ENCODE results near the gene FBXO17.
"Not testable (repeated sequence)": the region's sequence is repeated elsewhere in the genome, so short reads cannot be mapped to it uniquely, and the experiment has no call there.

FBXO17 gene

DNA sequence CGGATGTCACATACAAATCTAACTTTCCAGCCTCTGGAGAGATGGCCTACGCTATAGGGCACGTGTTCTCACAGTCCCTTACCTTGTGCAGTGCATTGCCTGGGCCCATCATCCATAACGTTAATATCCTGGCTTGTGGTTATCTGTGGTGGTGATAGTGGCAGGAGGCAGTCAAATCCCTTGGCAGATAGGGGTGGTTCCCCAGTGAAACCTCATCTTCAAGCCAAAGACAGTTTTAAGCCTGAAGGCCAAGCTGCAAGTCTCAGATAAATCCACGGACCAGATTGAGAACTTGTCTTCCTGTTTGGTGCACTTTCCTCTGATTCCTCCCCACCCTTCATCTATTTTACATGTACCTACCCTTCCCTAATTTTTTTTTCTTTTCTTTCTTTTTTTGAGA lies 4.3 kb upstream of the FBXO17 start:
- DNase-seq (ENCODE audit: low read depth), result no peak

DNA sequence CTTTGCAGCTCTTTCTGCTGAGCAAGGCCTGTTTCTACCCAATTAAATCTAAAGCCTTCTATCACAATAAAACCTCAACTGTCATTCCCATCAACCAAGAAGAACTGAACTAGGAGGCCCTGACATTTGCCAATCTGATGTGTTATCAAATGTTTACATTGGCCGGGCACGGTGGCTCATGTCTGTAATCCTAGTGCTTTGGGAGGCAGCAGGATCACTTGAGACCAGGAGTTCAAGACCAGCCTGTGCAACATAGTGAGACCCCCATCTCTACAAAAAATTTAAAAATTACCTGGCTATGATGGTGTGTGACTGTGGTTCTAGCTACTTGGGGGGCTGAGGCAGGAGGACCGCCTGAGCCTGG lies 2.8 kb upstream of the FBXO17 start:
- DNase-seq (ENCODE audit: low read depth), result no peak

DNA sequence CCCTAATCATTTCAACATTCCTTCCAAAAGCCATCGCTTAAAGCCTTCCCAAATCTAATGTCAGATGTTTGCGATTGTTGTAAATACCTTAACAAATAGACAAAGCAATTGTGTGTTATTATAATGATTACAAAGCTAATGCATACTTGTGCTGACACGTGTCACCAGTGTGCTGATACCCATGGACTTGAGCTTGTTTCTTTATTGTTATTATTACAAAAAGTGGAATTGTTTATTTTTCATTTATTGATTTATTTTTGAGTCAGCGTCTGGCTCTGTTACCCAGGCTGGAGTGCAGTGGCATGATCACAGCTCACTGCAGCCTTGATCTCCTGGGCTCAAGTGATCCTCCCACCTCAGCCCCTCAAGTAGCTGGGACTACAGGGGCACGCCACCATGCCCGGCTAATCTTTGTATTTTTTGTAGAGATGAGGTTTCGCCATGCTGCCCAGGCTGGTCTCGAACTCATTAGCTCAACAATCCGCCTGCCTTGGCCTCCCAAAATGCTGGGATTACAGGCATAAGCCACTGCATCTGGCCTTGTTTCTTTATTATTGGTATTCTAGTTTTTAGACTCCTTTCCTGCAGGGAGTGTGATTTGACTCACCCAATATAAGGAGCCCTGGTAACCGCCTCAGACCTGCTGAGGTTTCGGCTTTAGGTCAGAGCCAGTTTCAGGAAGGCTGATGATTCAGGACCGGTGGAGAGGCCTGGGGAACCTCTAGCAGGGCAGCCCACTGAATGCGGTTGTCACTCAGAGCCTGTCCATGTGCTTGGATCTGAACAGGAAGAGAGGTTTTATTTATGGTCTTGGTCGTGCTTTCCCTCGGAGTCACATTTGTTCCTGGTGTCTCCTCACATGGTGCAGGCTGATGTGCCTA lies 2.1 kb upstream of the FBXO17 start:
- no peak for DNase-seq (ENCODE audit: low read depth)

- no peak for DNase-seq (ENCODE audit: low read depth)
Measured at GRCh38 chr19:38975861-38976271, 324 bp upstream of the FBXO17 start.

- no peak for DNase-seq (ENCODE audit: low read depth)
Measured at GRCh38 chr19:38974624-38975213, 823 bp downstream of the FBXO17 start.

DNA sequence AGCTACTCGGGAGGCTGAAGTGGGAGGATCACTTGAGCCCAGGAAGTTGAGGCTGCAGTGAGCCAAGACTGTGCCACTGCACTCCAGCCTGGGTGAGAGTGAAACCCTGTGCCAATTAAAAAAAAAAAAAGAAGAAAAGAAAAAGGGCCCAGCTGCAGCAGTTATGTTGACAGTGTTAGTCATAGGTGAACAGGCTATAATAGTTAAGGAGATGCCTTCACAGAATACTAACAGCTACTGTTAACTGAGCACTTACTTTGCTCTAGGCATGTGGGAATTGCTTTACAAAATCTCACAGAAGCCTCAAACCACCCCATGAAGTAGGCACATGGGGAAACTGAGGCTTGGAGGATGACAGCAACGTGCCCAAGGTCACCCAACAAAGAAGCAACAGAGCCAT lies 3.9 kb downstream of the FBXO17 start:
- no peak for DNase-seq (ENCODE audit: low read depth)

- no peak for DNase-seq (ENCODE audit: low read depth)
Measured at GRCh38 chr19:38970664-38971532, 4.6 kb downstream of the FBXO17 start.

- DNase-seq (ENCODE audit: low read depth), result not testable (repeated sequence)
Measured at GRCh38 chr19:38966149-38966548, 9.4 kb downstream of the FBXO17 start.

DNA sequence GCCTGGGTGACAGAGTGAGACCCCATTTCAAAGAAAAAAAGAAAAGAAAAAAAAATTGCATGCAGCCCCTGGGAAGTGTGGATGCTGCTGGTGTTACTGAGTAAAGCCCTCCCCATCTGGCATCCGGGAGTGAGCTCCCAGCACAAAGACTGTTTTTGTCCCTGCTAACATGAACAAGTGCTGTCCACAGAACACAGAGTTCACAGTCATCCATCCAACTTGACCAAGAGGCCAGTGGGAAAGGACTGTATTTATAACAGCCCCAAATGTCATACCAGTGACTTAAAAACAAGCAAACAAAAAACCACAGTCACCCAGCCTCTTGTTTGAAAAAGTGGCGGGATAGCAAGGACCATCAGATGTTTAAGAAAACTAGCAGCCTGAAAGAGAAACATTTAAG lies 10.8 kb downstream of the FBXO17 start:
- no peak for DNase-seq (ENCODE audit: low read depth)

DNA sequence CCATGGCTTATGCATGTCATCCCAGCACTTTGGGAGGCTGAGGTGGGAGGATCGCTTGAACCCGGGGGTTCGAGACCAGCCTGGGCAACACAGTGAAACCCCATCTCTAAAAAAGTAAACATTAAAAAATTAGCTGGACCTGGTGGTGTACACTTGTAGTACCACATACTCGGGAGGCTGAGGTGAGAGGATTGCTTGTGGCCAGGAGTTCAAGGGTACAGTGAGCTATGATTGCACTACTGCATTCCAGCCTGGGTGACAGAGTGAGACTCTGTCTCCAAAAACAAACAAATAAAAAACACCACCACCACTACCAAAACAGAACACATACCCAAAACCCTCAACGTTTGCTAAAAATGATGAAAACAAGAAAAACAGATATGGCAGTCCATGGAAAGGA lies 15.9 kb downstream of the FBXO17 start:
- DNase-seq (ENCODE audit: low read depth), result no peak

DNA sequence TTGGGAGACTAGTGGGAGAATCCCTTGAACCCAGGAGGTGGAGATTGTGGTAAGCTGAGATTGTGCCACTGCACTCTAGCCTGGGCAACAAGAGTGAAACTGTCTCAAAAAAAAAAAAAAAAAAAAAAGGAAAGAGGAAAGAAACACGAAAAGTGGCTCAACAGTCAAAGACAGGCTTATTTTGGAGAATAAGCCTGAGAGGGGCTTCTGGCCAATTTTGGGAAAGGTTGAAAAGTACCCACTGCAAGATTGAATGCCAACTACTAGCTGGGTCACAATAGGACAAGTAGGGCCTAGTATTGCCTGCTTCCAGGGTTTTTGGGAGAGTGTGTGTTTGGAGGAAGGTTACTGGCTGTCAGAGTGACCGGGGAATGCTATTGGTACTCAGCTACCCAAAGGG lies 17.2 kb downstream of the FBXO17 start:
- no peak for DNase-seq (ENCODE audit: low read depth)

- no peak for DNase-seq (ENCODE audit: low read depth)
Measured at GRCh38 chr19:38956264-38956663, 19.3 kb downstream of the FBXO17 start.

DNA sequence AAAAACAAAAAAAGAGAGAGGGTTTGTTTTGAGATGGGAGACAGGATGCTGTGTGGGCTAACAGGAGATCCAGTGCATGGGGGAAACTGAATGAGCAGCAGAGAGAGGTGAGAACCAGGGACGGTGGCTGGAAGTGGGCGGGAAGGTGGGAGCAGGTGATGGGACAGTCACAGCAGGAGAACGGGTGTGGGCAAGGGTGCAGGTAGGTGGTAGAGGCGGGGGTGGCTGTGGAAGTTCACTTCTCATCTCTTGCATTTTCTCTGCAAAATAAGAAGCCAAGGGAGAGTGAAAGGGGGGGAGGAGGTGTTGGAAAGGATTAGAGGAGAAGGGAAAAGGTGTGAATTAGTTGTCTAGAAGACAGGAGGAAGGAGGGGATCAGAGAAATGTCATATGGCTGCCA lies 21.9 kb downstream of the FBXO17 start:
- no peak for DNase-seq (ENCODE audit: low read depth)

GRCh38 chr19:38952395-38953165 lies 23.0 kb downstream of the FBXO17 start:
- DNase-seq (ENCODE audit: low read depth), result no peak

- DNase-seq (ENCODE audit: low read depth), result no peak
Measured at GRCh38 chr19:38951187-38951586, 24.4 kb downstream of the FBXO17 start.

GRCh38 chr19:38949580-38950367 lies 25.8 kb downstream of the FBXO17 start:
- DNase-seq (ENCODE audit: low read depth), result peak; percentile 35

DNA sequence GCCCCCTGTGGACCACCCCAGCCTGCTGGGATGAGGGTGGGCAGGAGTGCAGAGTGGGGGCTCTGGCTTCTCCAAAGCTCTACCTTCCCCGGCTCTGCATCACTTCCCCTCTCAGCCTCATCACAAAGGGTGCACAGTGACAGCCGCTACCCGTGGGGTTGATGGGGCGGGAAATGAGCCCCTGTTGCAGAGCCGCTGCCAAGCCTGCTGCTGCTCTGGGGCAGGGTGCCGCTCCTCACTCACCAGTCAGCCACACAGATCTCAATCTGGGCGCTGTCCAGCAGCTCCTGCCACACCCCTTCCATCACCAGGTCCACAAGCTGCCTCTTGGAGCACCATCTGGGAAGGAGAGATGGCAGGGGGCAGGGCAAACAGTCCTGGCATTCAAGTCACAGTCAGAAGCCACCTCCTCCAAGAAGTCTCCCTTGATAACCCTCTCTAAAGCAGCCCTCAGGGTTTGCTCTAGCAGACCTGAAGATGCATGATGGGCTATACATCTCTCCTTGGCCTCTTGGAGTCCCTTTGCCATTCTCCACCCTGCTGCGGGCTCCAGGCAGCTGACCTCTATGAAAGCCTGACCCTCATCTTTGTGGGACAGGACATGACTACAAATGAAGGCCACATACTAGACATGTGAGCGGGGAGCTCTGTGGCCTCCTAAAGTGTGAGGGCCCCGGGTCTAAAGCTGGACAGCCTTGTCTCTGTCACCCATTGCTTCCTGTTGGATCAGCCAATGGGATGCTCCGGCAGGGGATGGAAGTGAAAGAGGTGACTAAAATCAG lies 29.1 kb downstream of the FBXO17 start:
- no peak for DNase-seq (ENCODE audit: low read depth)

DNA sequence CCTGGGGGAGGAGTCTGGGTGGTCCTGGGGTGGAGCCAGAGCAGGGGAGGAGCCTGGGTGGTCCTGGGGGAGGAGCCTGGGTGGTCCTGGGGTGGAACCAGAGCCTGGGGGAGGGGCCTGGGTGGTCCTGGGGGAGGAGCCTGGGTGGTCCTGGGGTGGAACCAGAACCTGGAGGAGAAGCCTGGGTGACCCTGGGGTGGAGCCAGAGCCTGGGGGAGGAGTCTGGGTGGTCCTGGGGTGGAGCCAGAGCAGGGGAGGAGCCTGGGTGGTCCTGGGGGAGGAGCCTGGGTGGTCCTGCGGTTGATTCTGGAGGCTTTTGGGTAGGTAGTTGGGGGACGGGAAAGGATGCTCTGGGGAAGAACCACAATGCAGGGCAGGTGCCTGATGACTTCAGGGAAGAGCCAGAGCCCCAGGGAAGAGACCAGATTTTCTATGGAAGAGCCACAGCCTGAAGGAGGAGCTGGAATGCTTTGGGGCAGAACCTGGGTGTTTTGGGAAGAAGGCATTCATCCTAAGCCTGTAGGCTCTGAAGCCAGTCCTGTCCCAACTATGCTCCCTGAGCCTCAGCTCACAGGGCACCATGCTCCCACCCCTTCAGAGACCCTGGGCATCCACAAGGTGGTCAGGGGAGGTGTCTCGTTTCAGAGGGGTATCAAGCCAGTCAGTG lies 29.8 kb downstream of the FBXO17 start:
- DNase-seq (ENCODE audit: low read depth), result no peak

- no peak for DNase-seq (ENCODE audit: low read depth)
Measured at GRCh38 chr19:38944981-38945506, 30.5 kb downstream of the FBXO17 start.

Data from non-pigmented ciliary epithelial cell (primary cell).